ENCODE measurements around the gene DSTYK.

Gene DSTYK

DNA sequence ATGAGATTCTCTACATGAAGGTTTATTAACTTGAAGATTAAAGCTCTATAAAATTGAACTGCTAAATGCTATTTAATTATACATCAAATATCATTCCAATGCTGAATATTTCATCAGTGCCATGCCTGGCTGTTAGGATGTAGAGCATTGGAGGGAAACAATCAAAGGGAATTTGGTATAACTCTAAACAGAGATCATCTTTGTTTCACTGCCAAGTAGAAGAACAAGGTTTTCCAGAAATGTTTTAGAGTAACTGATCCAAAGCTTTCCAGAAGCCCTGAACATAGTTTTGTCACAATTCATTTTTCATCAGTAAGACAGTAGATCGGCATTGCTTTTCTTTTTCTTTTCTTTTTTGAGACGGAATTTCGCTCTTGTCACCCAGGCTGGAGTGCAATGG, 5.9 kb upstream of the DSTYK start:
- FAIRE-seq = no peak
- no peak for TF ChIP-seq POLR2A (IDR thresholded peaks at IDR 0.05; ENCODE audit: low read depth, low read length)

DNA sequence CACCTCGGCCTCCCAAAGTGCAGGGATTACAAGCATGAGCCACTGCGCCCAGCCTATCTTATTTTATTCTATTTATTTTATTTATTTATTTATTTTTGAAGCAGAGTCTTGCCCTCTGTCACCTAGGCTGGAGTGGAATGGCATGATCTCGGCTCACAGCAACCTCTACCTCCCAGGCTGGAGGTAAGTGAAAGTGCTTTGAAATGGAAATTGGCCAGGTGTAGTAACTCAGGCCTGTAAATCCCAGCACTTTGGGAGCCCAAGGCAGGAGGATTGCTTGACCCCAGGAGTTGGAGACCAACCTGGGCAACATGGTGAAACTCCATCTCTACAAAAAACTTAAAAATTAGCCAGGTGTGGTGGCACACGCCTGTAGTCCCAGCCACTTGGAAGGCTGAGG, 5.1 kb upstream of the DSTYK start:
- DNase-seq (ENCODE audit: insufficient read length, low spot score) = no peak
- no peak for TF ChIP-seq POLR2A (IDR thresholded peaks at IDR 0.05; ENCODE audit: low read depth, low read length)
- no peak for FAIRE-seq

More for the DNA sequence above, 5.9 kb upstream of the DSTYK start:
- no peak for DNase-seq (ENCODE audit: insufficient read length, low spot score)

- no peak for FAIRE-seq
- no peak for DNase-seq (ENCODE audit: insufficient read length, low spot score)
- TF ChIP-seq POLR2A (IDR thresholded peaks at IDR 0.05; ENCODE audit: low read depth, low read length) = no peak
These were observed 3.3 kb upstream of the DSTYK start for GRCh38 chr1:205214756-205215155.

- FAIRE-seq (no peak), DNase-seq (ENCODE audit: insufficient read length, low spot score) (no peak)
- TF ChIP-seq POLR2A (IDR thresholded peaks at IDR 0.05; ENCODE audit: low read depth, low read length) = no peak
These were observed 486 bp upstream of the DSTYK start for GRCh38 chr1:205211839-205212536.

DNA sequence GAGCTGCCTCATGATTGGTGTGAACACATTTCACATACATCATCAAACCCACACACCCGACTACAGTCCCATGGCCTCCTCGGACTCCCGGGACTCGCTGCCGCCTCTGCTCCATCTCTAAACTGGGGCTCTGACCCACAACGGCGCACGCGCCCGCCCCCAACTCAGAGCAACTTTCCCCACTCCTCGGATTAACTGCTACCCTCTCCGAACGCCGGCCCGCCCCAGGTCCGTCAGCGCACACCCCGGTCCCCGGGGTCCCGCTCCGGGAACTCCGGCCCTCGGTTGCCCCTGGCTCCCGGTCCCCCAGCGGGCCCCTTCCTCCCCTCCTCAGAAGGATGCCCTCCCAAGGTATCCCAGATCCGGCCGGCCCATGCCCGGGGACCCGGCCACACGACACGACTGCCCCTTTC, 740 bp downstream of the DSTYK start:
- FAIRE-seq (no peak), DNase-seq (ENCODE audit: insufficient read length, low spot score) (no peak)
- TF ChIP-seq POLR2A (IDR thresholded peaks at IDR 0.05; ENCODE audit: low read depth, low read length) = no peak

DNA sequence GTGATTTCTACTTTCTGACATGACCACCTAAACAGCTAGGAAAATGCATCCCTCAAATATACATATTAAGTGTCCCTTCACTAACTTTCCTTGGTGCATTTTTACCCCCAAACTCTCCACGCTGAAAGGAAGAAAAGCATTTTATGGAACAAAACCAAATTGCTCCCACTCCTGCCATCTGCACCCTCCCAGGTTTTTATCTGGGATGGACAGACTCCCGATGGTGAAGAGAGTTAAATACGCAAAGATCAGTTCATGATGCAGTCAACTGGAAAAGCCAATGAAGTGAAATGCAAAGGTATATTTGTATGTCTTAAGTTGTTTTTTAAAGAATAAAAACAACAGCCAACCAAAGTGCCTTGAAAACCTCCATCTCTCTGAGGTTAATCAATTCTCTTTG, 2.7 kb downstream of the DSTYK start:
- no peak for TF ChIP-seq POLR2A (IDR thresholded peaks at IDR 0.05; ENCODE audit: low read depth, low read length)
- no peak for FAIRE-seq
- no peak for DNase-seq (ENCODE audit: insufficient read length, low spot score)

- FAIRE-seq = no peak
- no peak for DNase-seq (ENCODE audit: insufficient read length, low spot score)
- no peak for TF ChIP-seq POLR2A (IDR thresholded peaks at IDR 0.05; ENCODE audit: low read depth, low read length)
These were observed 6.4 kb downstream of the DSTYK start for GRCh38 chr1:205205055-205205454.

- DNase-seq (ENCODE audit: insufficient read length, low spot score) = no peak
- TF ChIP-seq POLR2A (IDR thresholded peaks at IDR 0.05; ENCODE audit: low read depth, low read length) = no peak
- FAIRE-seq = no peak
These were observed 7.0 kb downstream of the DSTYK start for GRCh38 chr1:205204552-205204951.

DNA sequence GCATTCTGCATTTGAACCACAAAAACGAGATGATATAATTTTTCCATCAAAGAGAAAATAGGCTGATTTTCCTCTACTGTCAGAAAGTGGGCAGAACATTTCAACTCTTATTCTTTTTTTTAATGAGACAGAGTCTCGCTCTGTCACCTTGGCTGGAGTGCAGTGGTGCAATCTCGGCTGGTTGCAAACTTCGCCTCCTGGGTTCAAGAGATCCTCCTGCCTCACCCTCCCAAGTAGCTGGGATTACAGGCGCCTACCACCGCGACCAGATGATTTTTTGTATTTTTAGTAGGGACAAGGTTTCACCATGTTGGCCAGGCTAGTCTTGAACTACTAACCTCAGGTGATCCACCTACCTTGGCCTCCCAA, 11.6 kb downstream of the DSTYK start:
- DNase-seq (ENCODE audit: insufficient read length, low spot score) = no peak
- TF ChIP-seq POLR2A (IDR thresholded peaks at IDR 0.05; ENCODE audit: low read depth, low read length) = no peak
- FAIRE-seq = no peak

- DNase-seq (ENCODE audit: insufficient read length, low spot score) = no peak
- TF ChIP-seq POLR2A (IDR thresholded peaks at IDR 0.05; ENCODE audit: low read depth, low read length) = no peak
- FAIRE-seq = no peak
These were observed 12.2 kb downstream of the DSTYK start for GRCh38 chr1:205199090-205199930.

- TF ChIP-seq POLR2A (IDR thresholded peaks at IDR 0.05; ENCODE audit: low read depth, low read length) = no peak
- no peak for FAIRE-seq
These were observed 19.2 kb downstream of the DSTYK start for GRCh38 chr1:205192287-205192686.

DNA sequence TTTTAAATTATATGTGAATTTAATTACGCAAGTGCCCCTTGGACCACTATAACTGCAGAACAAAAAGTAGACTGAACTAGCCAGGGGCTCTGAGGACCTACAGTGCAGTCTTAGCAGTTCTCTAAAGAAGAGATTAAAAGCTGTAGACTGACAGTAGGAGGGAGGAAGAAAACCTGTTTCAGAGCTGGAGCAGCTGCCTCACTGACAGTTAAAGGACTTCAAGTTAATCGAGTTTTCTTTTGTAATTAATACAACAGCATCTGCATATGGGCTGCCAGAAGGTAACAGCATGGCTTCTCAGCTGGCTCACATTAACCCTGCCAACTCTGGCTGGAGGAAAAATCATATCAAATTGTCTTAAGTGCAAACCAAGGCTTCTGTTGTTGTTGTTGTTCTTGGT, 19.9 kb downstream of the DSTYK start:
- DNase-seq (ENCODE audit: insufficient read length, low spot score) = no peak
- TF ChIP-seq POLR2A (IDR thresholded peaks at IDR 0.05; ENCODE audit: low read depth, low read length) = no peak
- no peak for FAIRE-seq

More at GRCh38 chr1:205192287-205192686, 19.2 kb downstream of the DSTYK start:
- DNase-seq (ENCODE audit: insufficient read length, low spot score) = no peak

- DNase-seq (ENCODE audit: insufficient read length, low spot score) (no peak), FAIRE-seq (no peak)
- TF ChIP-seq POLR2A (IDR thresholded peaks at IDR 0.05; ENCODE audit: low read depth, low read length) = no peak
These were observed 20.5 kb downstream of the DSTYK start for GRCh38 chr1:205190845-205191577.

- no peak for DNase-seq (ENCODE audit: insufficient read length, low spot score)
- TF ChIP-seq POLR2A (IDR thresholded peaks at IDR 0.05; ENCODE audit: low read depth, low read length) = no peak
- FAIRE-seq = no peak
These were observed 22.4 kb downstream of the DSTYK start for GRCh38 chr1:205189131-205189530.

Data from H54 (cell line).